H9 (cell line): ENCODE measurements around the gene CASTOR1. TPM values are rescaled to one million over a fixed set of nuclear protein-coding genes. Genes with fewer than 3 reads are reported as not detected.

Experiments used
- DNase-seq: peaks from one replicate; pipeline ENCODE4 v3.0.0-alpha.2; 2017
- H2AFZ ChIP-seq: one replicate; pipeline ENCODE4 v1.6.1; 2013; ENCODE audit warnings: mild to moderate bottlenecking, low read length, control low read depth, moderate library complexity
- H2AK5ac ChIP-seq: 2 replicates; pipeline ENCODE4 v1.6.1; 2013; ENCODE audit warnings: low read length, control low read depth, mixed read lengths; ENCODE audit not compliant: insufficient read length
- H2BK120ac ChIP-seq: one replicate; pipeline ENCODE4 v1.6.1; 2013; ENCODE audit warnings: low read depth, mild to moderate bottlenecking, low read length, control low read depth, inconsistent platforms; ENCODE audit not compliant: poor library complexity, severe bottlenecking
- H2BK12ac ChIP-seq: 2 replicates; pipeline ENCODE4 v1.6.1; 2013; ENCODE audit warnings: low read length, control low read depth, mixed read lengths, low read depth; ENCODE audit not compliant: insufficient read length
- H2BK15ac ChIP-seq: 2 replicates; pipeline ENCODE4 v1.6.1; 2013; ENCODE audit warnings: low read depth, low read length, control low read depth
- H2BK20ac ChIP-seq: one replicate; pipeline ENCODE4 v1.6.1; 2013; ENCODE audit warnings: low read depth, mild to moderate bottlenecking, low read length, control low read depth, inconsistent platforms; ENCODE audit not compliant: poor library complexity, severe bottlenecking
- H2BK5ac ChIP-seq: 2 replicates; pipeline ENCODE4 v1.6.1; 2013; ENCODE audit warnings: low read length, control low read depth, mixed read lengths; ENCODE audit not compliant: insufficient read length
- H3K14ac ChIP-seq: 2 replicates; pipeline ENCODE4 v1.6.1; 2013; ENCODE audit warnings: low read length, control low read depth; ENCODE audit not compliant: insufficient read depth
- H3K18ac ChIP-seq: 2 replicates; pipeline ENCODE4 v1.6.1; 2013; ENCODE audit warnings: low read depth, mild to moderate bottlenecking, mixed read lengths, low read length, control low read depth; ENCODE audit not compliant: insufficient read length
- H3K23ac ChIP-seq: 2 replicates; pipeline ENCODE4 v1.6.1; 2013; ENCODE audit warnings: low read length, control low read depth, mixed read lengths, low read depth; ENCODE audit not compliant: insufficient read length
- H3K23me2 ChIP-seq: 2 replicates; pipeline ENCODE4 v1.6.1; 2013; ENCODE audit warnings: low read depth, mild to moderate bottlenecking, mixed read lengths, low read length, control low read depth; ENCODE audit not compliant: insufficient read length, poor library complexity, severe bottlenecking
- H3K27ac ChIP-seq: 2 replicates; pipeline ENCODE4 v1.5.1; 2013; ENCODE audit warnings: low read length, control low read depth, mixed read lengths, low read depth; ENCODE audit not compliant: insufficient read length
- H3K27me3 ChIP-seq: 2 replicates; pipeline ENCODE4 v1.6.1; 2013; ENCODE audit warnings: low read length, control low read depth, inconsistent platforms; ENCODE audit not compliant: insufficient read depth
- H3K4ac ChIP-seq: 2 replicates; pipeline ENCODE4 v1.6.1; 2013; ENCODE audit warnings: low read depth, mild to moderate bottlenecking, control low read depth, inconsistent platforms, low read length, moderate library complexity
- H3K4me1 ChIP-seq: 2 replicates; pipeline ENCODE4 v1.6.1; 2013; ENCODE audit warnings: low read length, control low read depth, inconsistent platforms; ENCODE audit not compliant: insufficient read depth
- H3K4me2 ChIP-seq: 2 replicates; pipeline ENCODE4 v1.6.1; 2013; ENCODE audit warnings: low read length, control low read depth, mixed read lengths; ENCODE audit not compliant: insufficient read length, insufficient read depth
- H3K56ac ChIP-seq: 2 replicates; pipeline ENCODE4 v1.6.1; 2013; ENCODE audit warnings: low read depth, mild to moderate bottlenecking, mixed read lengths, low read length, control low read depth; ENCODE audit not compliant: insufficient read length
- H3K79me1 ChIP-seq: 2 replicates; pipeline ENCODE4 v1.6.1; 2013; ENCODE audit warnings: low read depth, mild to moderate bottlenecking, moderate library complexity, low read length, control low read depth, inconsistent platforms; ENCODE audit not compliant: insufficient read depth, poor library complexity, severe bottlenecking
- H3K79me2 ChIP-seq: 2 replicates; pipeline ENCODE4 v1.6.1; 2013; ENCODE audit warnings: low read length, control low read depth, inconsistent platforms; ENCODE audit not compliant: insufficient read depth
- H3K9ac ChIP-seq: 2 replicates; pipeline ENCODE4 v1.6.1; 2013; ENCODE audit warnings: low read length, control low read depth, mixed read lengths; ENCODE audit not compliant: insufficient read length; ENCODE audit errors: extremely low read depth
- H3K9me3 ChIP-seq: one replicate; pipeline ENCODE4 v1.6.1; 2013; ENCODE audit warnings: low read depth, low read length, inconsistent platforms; ENCODE audit not compliant: control insufficient read depth
- H3T11ph ChIP-seq: one replicate; pipeline ENCODE4 v1.6.1; 2013; ENCODE audit warnings: mild to moderate bottlenecking, low read length, control low read depth, inconsistent platforms
- H4K20me1 ChIP-seq: one replicate; pipeline ENCODE4 v1.6.1; 2013; ENCODE audit not compliant: control insufficient read depth, insufficient read length, insufficient read depth
- H4K5ac ChIP-seq: 2 replicates; pipeline ENCODE4 v1.6.1; 2013; ENCODE audit warnings: low read depth, mild to moderate bottlenecking, mixed read lengths, low read length, control low read depth; ENCODE audit not compliant: insufficient read length
- H4K8ac ChIP-seq: replicated peaks from 2 replicates; pipeline ENCODE4 v1.6.1; 2013; ENCODE audit warnings: low read length, control low read depth, mixed read lengths, low read depth; ENCODE audit not compliant: insufficient read length
- H4K91ac ChIP-seq: 2 replicates; pipeline ENCODE4 v1.6.1; 2013; ENCODE audit warnings: low read depth, mild to moderate bottlenecking, moderate library complexity, mixed read lengths, low read length, control low read depth; ENCODE audit not compliant: insufficient read length
- H3K27ac Mint-ChIP-seq, 3 experiments: 2 replicates in 2 of 3; 3 replicates in 1 of 3; pipeline ENCODE4 v1.8.0; 2020 to 2021; ENCODE audit warnings: mixed read lengths in 3 of 3, mild to moderate bottlenecking in 1 of 3, moderate library complexity in 1 of 3
- H3K27me3 Mint-ChIP-seq: 2 replicates; pipeline ENCODE4 v1.8.0; 2021; ENCODE audit warnings: low read depth, mild to moderate bottlenecking, moderate library complexity, mixed read lengths
- H3K36me3 Mint-ChIP-seq, 3 experiments: 2 replicates in 2 of 3; 3 replicates in 1 of 3; pipeline ENCODE4 v1.8.0; 2020 to 2021; ENCODE audit warnings: low read depth in 3 of 3, mixed read lengths in 3 of 3; ENCODE audit not compliant: insufficient read depth in 1 of 3
- H3K4me1 Mint-ChIP-seq, 2 experiments: 2 replicates each; pipeline ENCODE4 v1.8.0; 2020; ENCODE audit warnings: mixed read lengths in 2 of 2
- H3K4me3 Mint-ChIP-seq, 2 experiments: 2 replicates in 1 of 2; 3 replicates in 1 of 2; pipeline ENCODE4 v1.8.0; 2020 to 2021; ENCODE audit warnings: mild to moderate bottlenecking in 2 of 2, mixed read lengths in 2 of 2, moderate library complexity in 1 of 2
- H3K9me3 Mint-ChIP-seq, 2 experiments: 2 replicates in 1 of 2; 3 replicates in 1 of 2; pipeline ENCODE4 v1.8.0; 2020; ENCODE audit warnings: mild to moderate bottlenecking in 2 of 2, mixed read lengths in 2 of 2, moderate library complexity in 1 of 2
- WGBS: extraction: QIAGEN DNeasy Blood & Tissue Kit; methylation state at CpG from one replicate; pipeline ENCODE4 v1.1.7; 2013; ENCODE audit warnings: missing lambda C conversion rate, low lambda C conversion rate, mixed read lengths; ENCODE audit not compliant: insufficient read length; ENCODE audit errors: extremely low coverage; 5-methylcytosine and 5-hydroxymethylcytosine counted together
- total RNA-seq: library from RNA; stranded (reverse); gene quantifications from 2 replicates; pipeline ENCODE4 v1.2.1, GENCODE V29; 2021
- TF ChIP-seq, protein P1 (sequence below): fragments of 200-600 bp; sonication (generic); conservative IDR thresholded peaks from 3 replicates; pipeline ENCODE4 v1.8.0; 2021; ENCODE audit warnings: antibody characterized with exemption, mild to moderate bottlenecking

Gene CASTOR1
- total RNA-seq, 1 experiment from 2014 or later: 8.8 TPM

DNA sequence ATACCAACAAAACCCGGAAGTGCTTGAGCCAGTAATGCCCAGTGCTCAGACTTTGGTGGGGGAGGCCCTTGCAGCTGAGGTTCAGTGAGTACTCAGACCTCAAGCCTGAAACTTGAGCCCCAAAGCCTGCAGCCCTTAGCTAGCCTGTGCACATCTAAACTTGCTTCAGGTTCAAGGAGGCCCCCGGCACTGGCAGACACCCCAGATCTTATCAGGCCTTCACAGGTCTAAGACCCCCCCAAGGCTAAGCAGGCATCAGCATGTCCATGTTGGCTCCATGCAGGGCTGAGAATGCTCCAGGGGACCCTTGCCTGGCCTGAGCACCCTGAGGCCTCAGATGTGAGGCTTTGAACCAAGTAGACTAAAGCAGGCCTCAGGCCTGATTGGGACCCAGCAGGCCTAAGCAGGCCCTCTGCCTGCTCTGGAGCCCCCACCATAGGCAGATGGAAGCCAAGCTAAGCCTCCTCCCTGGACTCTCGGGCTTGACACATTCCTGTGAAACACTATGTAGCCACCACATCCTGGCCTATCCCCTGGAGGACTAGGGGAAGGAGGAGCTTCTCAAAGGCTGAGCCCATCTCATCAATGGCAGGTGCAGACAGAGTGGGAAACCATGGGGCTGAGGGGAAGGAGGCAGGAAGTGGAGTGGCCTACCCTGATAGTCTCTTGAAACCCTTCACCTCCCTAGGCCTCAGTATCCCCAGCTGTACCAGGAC lies 1.2 kb upstream of the CASTOR1 start:
- Histone ChIP-seq H3K23ac (no peak overlapping the region), H3K27me3 (no peaks in the 10 kb centered on the region), H3K18ac (no peak overlapping the region), H3K14ac (no peak overlapping the region), H3K27ac (no peak overlapping the region), H4K8ac (no peak overlapping the region), H3K4me2 (peak overlapping the region; percentile 85), H2BK12ac (no peak overlapping the region), H3K4ac (no peak overlapping the region), H3K9ac (no peak overlapping the region), H3K23me2 (peaks cover 8% of the 10 kb centered on the region), H4K5ac (no peak overlapping the region), H2BK5ac (no peak overlapping the region), H2AK5ac (no peak overlapping the region), H2BK120ac (no peak overlapping the region), H3K9me3 (no peaks in the 10 kb centered on the region), H2BK20ac (no peak overlapping the region), H3K4me1 (no peaks in the 10 kb centered on the region; the same call in 1 of the 2 replicates), H4K91ac (no peak overlapping the region), H3K79me1 (no peaks in the 10 kb centered on the region), H4K20me1 (no peaks in the 10 kb centered on the region), H3K79me2 (no peaks in the 10 kb centered on the region), H2BK15ac (no peak overlapping the region), H3T11ph (no peak overlapping the region), H3K56ac (no peak overlapping the region), H2AFZ (no peak overlapping the region)
- Mint-ChIP-seq H3K9me3 (no peaks in the 10 kb centered on the region), H3K27me3 (no peaks in the 10 kb centered on the region), H3K4me1 (peaks cover 5 to 16% of the 10 kb centered on the region in 2 experiments), H3K27ac (no peak overlapping the region), H3K36me3 (peaks cover 4 to 14% (median 5%) of the 10 kb centered on the region in 3 experiments; a peak in 5 of 7 replicates), H3K4me3 (peak overlapping the region; percentile 67 to 81; a peak in 3 of 5 replicates)
- TF ChIP-seq, protein P1, sequence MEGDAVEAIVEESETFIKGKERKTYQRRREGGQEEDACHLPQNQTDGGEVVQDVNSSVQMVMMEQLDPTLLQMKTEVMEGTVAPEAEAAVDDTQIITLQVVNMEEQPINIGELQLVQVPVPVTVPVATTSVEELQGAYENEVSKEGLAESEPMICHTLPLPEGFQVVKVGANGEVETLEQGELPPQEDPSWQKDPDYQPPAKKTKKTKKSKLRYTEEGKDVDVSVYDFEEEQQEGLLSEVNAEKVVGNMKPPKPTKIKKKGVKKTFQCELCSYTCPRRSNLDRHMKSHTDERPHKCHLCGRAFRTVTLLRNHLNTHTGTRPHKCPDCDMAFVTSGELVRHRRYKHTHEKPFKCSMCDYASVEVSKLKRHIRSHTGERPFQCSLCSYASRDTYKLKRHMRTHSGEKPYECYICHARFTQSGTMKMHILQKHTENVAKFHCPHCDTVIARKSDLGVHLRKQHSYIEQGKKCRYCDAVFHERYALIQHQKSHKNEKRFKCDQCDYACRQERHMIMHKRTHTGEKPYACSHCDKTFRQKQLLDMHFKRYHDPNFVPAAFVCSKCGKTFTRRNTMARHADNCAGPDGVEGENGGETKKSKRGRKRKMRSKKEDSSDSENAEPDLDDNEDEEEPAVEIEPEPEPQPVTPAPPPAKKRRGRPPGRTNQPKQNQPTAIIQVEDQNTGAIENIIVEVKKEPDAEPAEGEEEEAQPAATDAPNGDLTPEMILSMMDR: no peak
- DNase-seq: no peak
- WGBS: no CpG with 5 or more reads among the region's 3 CpGs
